GM10847 (cell line): Measurements from ENCODE around the gene PRKCB.

Experiments
- POLR2A ChIP-seq: IDR thresholded peaks from 2 replicates; pipeline ENCODE4 v1.6.1; 2011; ENCODE audit not compliant: insufficient read length; ENCODE audit errors: extremely low read depth

Gene PRKCB

DNA sequence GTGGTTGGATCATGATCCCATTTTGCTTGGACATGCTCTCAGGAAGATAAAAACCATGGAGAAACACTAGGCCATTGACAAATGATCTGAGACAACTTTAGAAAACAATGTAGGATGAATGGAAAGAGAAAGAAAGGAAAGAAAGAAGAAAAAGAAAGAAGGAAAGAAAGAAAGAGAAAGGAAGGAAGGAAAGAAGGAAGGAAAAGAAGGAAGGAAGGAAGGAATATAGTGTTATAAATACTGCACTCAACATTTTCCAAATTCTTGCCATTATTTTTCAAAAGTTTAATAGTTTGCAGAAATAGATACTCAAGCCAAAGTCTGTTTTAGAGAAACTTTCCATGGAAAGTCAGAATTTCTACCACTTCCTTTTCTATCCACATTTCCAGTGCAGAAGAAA lies 381.2 kb downstream of the PRKCB start:
- no peak for TF ChIP-seq POLR2A

DNA sequence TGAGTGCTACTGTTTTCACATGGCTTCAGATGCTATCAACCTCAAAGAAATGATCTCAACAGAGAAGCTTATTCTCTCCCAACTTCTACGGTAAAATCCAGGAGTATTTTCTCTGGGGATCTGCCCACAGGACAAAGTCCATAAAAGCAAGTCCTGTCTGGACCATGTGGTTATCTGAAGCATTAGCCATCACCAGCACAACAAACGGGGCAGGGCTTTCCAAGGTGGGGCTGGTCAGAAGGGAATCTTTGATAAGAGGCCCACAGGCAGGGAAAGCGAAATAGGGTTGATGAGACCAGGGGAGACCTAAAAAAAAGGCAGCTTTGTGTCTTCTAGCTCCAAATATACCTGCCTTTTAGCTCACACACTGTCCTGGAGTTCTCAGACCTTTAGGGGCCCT lies 381.7 kb downstream of the PRKCB start:
- no peak for TF ChIP-seq POLR2A

DNA sequence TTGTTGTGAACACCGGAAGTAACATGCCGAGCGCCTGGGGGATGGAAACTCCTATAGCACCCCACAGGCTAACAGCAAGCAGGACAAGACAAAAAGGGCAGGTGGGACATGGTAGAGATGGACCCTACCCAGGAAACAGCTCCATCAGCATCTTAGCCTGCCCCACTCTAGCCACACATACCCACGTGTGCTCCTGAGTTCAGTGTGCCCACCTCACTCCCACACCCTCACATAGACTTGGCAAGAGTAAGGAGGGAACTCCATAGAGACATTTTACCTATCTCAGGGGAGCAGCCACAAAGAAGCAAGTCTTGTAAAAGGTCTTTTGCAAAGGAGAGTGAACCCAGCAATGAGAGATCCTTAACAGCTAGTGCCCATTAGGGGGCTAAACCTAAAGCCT lies 382.5 kb downstream of the PRKCB start:
- no peak for TF ChIP-seq POLR2A

DNA sequence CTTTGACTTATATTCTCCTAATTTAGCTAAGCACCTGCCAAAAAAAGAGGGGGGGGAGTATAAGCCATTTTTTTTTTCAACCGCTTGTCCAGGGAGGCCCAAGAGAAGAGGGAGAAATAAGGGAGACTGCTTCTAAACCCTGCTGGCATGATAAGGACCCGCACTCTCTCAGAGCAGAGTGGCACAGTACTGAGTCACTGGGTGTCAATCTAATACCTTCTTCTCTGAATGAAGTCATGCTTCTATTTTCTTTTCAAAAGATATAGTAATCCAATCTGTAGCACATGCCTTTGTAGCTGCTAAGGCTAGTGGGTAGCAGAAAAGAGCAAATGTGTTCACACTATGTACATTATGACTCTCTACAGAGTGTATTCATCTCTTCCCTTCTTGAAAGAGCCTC lies 385.4 kb downstream of the PRKCB start:
- TF ChIP-seq POLR2A = no peak

DNA sequence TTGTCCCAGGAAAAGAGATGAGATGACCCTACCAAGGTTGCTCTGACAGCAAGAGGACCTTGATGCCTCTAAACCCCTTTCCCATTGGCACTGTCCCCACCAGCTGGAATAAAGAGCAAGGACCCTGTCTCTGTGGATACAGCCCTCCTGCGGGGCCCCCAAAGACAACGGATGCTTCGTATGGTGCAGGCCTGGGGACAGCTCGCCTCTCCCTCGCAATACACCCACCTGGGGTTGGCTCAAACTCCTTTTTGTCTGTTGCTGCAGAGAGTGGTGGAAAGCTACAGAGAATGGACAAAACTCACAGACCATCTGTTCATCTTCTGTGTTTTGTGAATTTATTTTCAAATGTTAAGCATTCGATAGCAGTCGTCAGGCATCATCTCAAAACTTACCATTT lies 392.7 kb downstream of the PRKCB start:
- TF ChIP-seq POLR2A = no peak

DNA sequence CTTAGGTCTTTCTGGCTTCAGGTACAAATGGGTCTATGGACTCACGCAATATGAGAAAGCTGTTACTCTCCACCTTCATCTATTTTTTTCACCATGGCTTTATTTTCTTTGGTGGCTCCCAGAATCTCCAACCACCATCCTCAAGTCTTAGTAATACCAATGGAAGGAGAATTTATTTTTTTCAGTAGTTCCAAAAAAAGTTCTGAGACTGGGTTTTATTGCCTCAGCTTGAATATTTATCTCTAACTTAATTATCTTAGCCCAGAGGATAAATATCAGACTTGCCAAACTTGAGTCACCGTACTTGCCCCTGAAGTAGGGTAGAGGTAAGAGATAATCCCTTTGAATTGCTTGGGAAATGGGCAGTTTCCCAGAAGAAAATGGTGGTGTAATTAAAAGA lies 397.2 kb downstream of the PRKCB start:
- no peak for TF ChIP-seq POLR2A

DNA sequence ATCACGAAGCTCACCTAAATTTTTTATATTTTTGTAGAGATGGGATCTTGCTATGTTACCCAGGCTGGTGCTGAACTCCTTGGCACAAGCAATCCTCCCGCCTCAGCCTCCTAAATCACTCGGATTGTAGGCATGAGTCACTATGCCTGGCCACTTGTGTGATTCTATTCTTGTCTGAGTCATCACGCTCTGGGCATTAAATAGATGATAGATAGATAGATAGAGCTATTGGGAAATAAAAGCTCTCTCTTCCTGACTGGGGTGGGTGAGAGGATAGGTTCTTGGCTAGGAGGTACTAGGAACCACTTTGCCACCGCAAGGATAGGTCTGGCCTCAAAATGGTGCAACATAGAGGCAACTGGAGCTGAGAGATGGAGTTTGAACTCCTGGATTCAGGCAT lies 399.0 kb downstream of the PRKCB start:
- no peak for TF ChIP-seq POLR2A

DNA sequence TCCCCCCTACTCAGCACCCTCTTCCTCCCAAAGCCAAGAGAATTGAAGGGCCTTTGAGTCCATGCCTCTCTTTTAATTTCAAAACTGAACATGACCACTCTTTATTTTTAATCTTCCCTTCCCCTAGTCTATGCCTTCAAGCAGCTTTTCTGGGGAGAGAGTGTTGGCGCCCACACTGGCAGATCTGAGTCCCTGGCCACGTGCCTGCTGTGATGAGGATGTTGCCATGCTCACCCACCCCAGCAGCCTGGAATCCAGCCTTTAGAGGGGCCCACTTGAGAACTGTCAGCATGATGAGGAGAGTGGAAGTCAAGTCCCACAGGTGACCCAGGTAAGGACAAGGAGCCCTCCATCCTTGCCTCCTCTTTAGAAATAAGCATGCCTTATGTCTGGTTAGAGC lies 400.0 kb downstream of the PRKCB start:
- TF ChIP-seq POLR2A = no peak

DNA sequence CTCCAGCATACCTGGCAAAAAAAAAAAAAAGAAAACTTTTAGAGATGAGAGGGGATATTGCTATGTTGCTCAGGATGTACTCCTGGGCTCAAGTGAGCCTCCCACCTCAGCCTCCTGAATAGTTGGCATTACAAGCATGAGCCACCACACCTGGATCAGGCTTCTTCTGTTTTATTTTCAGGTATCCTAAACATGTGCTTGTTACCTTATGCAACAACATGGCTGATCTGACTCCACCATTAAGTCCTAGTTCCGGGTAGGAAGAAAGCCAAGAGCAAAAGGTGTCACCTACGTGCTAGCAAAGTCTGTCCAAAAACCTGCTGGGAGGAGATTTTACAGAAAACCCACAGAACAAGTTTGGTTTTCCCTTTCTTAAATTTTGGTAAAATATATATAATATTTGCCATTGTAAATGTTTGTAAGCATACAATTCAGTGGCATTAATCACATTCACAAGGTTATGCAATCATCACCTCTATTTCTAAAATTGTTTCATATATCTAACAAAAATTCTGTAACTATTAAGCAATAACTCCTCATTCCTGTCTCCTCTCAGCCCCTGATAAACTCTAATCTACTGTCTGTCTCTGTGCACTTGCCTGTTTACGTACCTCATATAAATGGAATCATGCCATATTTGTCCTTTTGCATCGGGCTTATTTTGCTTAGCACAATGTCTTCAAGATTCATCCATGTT lies 411.3 kb downstream of the PRKCB start:
- no peak for TF ChIP-seq POLR2A

DNA sequence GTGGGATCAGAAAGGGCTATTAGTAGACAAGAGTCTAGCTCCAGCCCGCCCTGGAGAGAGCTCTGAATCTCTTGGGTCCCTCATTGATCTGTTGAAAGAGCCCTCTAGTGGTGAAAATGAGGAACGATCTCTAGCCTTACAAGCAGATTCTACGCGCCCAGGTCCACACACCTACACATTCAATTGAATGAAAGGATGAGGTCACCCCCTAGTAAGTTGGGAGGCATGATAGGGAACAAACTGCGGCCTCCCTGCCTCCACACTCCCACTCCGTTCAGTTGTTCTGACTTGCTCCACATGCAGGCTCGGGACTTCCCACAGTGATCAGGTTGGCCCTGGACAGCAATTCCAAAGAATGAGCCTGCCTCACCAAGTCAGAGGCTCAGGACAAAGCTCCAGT lies 417.4 kb downstream of the PRKCB start:
- TF ChIP-seq POLR2A = no peak

DNA sequence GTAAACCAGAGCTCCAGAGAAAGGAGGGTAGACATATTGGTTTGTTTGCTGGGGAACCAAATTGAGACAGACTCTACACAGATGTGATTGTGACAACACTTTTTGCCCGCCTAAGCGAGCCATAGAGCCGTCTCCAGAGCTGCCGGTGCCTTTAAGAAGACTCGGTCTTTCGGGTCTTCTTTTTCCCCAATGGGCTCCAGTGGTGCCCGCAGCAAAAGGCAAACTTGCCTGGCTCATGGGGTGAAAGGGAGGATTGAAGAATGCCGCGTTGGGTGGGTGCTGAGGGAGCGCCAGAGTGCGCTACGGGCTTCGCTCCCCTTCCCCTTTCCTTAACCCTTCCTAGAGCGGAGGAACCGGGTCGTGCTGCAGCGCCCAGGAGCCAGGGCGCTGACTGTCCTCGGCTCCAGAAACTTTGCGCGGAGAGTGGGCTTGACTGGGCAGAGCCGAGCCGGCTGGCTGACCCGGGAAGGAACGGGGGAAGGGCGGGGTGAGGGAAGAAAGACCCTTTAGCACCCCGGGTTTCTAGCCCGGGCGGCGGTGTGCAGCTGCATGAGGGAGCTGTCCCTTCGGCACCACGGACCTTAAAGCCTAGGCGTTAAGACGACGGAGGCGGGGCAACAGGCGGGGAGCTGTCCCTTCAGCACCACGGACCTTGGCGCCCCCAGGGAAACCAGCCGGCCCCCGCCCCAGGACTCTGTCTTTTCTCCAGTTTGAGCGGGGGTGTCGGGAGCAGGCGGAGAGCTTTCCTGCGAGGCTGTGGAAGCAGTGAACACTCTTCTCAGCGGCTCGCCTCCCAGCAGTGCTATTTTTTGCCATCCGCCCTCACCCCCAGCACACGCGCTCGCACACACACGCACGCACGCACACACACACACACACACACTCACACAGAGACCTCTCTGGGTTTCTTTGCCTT lies 419.9 kb downstream of the PRKCB start, which contains the start of gene CACNG3:
Gene CACNG3 (plus strand): TSS at position 880 of the 916 bp plus-strand sequence. CDS start 420 bp downstream, outside the sequence.
- TF ChIP-seq POLR2A = no peak

DNA sequence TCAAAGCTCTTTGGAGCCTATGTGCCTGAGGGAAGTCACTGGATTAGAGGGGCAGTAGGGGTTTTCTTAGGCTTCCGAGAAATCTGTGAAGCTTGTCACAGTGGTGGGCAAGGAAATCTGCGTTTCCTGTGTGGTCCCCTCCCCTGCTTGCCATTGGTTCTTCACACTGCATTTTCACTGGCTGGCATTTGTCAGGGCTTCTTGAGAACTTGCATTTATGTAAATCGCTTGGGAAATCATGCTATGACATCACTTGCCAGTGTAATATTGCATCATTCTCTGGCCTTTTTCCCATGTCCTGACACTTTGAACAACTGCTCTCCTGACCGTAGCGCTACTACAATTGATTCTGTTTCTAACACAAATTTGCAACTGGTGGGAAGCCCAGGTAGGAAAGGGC lies 422.2 kb downstream of the PRKCB start:
- no peak for TF ChIP-seq POLR2A

DNA sequence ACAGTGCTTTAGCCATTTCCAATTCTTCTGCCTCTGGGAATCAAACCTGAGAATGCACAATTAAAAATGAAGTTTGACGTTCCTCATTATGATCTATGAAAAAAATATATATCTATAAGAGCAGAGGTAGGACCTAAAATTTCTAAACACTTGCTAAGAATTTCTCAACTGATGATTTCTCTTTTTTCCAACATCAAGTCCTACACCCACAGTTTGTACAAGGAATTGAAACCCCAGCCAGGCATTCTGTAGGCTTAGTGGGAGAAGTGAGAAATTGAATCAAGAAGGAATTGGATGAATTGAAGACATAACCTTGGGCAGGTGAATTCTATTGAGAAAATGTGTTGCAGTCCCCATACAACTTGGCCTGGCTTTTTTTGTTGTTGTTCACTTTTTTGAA lies 423.0 kb downstream of the PRKCB start:
- no peak for TF ChIP-seq POLR2A

DNA sequence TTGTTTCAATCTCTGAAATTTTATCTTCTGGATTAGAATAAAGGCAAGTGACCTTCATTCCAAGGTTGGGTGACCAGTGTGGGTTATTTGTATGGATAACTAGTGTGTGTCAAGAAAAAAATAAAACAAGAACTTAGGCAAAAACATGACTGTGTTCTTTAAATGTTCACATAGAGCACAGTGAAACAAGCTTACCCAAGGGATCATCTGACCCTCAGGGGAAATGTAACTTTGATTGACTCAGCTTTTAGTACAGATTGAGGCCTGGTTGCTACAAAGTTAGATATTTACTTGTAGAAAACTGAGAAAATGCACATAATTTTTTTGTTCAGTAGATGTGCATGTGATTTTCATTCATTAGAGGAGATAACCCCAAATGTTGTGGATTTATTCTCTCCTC lies 427.0 kb downstream of the PRKCB start:
- no peak for TF ChIP-seq POLR2A
